ENCODE data around the gene TBCD.

DNA sequence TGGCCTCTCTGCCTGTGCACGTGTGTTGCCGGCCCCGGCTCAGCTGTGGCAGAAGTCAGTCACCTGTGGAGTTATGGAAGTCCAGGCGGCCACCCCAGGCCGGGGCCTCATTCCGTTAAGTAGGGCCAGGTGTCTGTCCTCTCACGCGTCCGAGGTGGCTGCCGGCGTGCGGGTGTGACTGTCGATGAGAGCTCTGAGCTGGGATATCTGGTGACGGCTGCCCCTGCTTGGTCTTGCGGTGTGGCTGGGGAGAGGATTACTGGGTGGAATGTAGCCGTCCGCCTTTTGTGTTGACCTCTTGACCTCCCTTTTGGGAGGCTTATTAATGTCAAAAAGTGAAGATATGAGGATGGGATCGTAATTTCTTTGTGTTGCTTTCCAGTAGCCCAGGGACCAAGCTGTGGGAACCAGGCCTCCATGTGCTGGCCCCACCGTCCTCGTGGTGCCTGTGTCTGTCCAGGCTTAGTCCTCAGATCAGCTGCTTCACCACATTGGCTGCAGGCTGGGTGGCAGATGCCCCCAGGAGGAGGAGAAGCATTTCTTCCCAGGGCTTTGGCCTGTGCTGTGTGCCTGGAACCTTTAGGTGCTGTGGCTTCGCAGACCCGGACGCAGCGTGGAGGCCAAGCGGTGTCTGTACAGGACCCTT lies 111.0 kb downstream of the TBCD start:
- TF ChIP-seq EP300 (IDR thresholded peaks at IDR 0.05; ENCODE audit: low read length) (no peak), RNF2 (IDR thresholded peaks at IDR 0.05) (no peak), RCOR1 (IDR thresholded peaks at IDR 0.05; ENCODE audit: borderline replicate concordance in 1 of 2, low read depth in 2 of 2, low read length in 2 of 2) (no peak)
- TF ChIP-seq, protein P1, sequence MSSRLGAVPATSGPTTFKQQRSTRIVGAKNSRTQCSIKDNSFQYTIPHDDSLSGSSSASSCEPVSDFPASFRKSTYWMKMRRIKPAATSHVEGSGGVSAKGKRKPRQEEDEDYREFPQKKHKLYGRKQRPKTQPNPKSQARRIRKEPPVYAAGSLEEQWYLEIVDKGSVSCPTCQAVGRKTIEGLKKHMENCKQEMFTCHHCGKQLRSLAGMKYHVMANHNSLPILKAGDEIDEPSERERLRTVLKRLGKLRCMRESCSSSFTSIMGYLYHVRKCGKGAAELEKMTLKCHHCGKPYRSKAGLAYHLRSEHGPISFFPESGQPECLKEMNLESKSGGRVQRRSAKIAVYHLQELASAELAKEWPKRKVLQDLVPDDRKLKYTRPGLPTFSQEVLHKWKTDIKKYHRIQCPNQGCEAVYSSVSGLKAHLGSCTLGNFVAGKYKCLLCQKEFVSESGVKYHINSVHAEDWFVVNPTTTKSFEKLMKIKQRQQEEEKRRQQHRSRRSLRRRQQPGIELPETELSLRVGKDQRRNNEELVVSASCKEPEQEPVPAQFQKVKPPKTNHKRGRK (tag; IDR thresholded peaks at IDR 0.05), result no peak
